ENCODE data around the gene RBM33.

The RBM33 gene

DNA sequence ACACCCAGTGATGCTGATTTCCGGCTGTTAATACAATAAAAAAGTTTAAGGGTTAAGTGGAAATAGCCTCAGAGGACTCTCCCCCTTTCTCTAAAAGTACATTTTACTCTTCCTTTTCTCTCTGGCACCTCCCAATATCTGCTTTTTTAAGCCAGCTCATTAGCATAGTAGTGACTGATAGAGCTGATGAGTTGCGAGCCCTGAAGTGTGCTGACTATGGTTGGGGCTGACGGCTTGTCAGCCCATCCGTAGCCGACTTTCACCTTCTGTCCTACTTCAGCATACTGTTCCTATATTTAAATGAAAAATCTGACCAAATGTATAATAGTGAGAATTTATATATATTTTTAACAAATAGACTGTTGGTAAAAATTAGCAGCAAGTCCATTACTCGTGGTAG is 87.8 kb downstream of the RBM33 start:
- no peak for DNase-seq

DNA sequence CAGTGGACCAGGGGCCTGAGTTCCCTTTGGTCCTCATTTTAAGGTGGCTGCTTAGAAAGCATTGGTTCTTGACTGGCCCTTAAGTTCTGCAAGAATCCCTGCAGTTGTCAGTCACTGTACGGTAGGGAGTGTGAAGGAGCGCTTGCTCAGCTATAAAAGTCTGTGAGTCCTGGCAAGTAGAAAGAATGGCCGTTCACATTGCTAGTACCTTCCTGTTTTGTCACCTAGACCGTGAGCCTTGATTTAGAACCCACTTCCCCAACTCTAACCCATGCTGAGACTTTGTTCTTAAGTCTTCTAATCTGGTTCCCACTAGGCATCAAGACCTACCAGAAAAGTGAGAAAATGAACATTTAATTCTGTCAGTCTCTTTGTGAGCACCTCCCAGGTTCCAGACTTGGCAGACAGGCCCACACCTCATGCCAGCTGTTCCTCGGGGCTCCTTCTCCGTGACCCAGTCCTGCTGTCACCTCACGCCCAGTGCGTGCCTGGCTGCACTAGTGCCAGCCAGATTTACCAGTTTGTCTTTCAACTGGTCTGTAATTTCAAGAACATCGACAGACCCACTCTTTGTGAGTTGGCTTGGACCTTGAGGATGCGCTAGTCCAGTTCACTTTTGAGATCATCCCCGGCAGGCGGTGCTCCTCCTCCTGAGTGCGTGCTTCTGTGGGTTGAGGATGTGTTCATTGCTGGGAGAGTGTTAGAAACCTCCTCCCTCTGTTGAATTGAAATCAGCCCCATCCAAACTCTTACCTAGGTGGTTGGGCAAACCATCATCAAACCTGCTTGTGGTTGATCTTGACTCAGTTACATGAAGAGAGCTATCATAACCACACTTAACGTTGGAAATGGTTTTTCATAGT is 89.4 kb downstream of the RBM33 start:
- peak; percentile 54 for DNase-seq

GRCh38 chr7:155734445-155734809 is 90.0 kb downstream of the RBM33 start:
- DNase-seq: no peak

- no peak for DNase-seq
Observed at GRCh38 chr7:155735442-155736115, 91.1 kb downstream of the RBM33 start.

- DNase-seq: no peak
Observed at GRCh38 chr7:155737590-155737989, 93.1 kb downstream of the RBM33 start.

DNA sequence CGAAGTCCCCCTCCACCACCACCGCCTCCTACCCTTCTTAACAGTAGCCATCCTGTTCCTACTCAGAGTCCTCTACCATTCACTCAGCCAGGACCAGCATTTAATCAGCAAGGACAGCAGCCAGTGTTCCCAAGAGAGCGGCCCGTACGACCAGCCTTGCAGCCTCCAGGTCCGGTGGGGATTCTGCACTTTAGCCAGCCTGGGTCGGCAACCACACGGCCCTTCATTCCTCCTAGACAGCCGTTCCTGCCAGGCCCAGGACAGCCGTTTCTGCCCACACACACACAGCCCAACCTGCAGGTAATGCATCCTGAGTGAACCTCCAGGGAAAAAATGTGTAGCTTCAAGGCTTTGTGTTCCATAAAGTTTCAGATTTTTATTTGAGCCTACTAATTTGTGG is 93.6 kb downstream of the RBM33 start:
- no peak for DNase-seq

GRCh38 chr7:155738652-155739537 is 94.4 kb downstream of the RBM33 start:
- peak; percentile 69 for DNase-seq

DNA sequence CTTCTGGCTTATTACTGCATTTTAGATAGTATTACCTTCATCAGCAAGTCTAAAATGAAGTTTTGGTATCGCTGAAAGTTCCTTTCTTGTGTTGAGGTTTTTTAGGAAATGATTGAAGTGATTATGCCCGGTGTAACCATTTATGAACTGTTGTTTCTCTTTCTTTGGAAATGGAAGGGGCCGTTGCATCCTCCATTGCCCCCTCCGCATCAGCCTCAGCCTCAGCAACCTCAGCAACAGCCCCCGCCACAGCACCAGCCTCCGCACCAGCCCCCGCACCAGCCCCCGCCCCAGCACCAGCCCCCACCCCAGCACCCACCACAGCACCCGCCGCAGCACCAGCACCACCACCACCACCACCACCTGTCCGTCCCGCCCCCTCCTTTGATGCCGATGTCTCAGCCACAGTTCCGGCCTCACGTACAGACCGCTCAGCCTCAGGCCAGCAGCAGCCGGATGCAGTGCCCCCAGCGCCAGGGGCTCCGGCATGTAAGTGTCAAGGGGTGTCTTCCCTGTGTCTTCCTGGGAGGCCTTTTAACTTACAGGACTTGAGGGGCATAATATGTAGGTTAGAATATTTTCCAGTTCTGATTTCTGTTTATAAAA is 95.2 kb downstream of the RBM33 start:
- DNase-seq: peak; percentile 41

DNA sequence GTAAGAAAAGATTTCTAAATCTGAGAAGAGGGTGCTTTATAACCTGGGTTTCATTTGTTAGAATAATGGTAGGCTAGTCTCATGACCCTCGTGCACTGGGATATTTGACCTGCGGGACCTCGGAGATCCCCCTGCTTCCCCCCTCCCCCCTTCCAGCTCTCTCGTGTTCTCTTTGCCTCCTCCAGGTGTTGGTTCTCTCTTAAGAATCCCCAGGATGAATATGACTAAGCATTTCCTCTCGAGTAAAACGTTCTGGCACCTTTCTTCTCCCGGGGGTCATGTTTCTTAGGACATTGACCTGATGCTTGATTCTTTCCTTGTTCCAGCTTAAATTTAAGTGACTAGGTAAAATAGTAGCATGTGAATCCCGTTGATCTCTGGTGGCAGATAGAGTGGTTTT is 96.6 kb downstream of the RBM33 start:
- peak; percentile 38 for DNase-seq

GRCh38 chr7:155741805-155742204 is 97.3 kb downstream of the RBM33 start:
- DNase-seq: peak; percentile 29

GRCh38 chr7:155743177-155743576 is 98.7 kb downstream of the RBM33 start:
- DNase-seq: no peak

DNA sequence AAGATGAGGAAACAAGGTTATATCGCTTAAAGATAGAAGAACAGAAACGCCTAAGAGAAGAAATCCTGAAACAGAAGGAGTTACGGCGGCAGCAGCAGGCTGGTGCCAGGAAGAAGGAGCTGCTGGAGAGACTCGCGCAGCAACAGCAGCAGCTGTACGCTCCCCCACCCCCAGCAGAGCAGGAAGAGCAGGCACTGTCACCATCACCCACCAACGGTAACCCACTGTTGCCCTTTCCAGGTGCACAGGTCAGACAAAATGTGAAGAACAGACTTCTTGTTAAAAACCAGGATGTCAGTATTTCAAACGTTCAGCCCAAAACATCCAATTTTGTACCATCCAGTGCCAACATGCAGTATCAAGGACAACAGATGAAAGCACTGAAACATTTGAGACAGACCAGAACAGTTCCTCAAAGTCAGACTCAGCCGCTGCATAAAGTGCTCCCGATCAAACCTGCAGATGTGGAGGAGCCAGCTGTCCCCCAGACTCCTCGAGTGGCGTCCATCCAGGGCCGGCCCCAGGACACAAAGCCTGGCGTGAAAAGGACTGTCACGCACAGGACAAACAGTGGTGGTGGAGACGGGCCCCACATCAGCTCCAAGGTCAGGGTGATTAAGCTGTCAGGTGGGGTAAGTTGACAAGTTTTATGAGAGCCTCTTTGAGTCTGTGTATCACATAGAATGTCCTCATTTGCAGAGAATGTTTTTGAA is 100.7 kb downstream of the RBM33 start:
- DNase-seq: no peak

DNA sequence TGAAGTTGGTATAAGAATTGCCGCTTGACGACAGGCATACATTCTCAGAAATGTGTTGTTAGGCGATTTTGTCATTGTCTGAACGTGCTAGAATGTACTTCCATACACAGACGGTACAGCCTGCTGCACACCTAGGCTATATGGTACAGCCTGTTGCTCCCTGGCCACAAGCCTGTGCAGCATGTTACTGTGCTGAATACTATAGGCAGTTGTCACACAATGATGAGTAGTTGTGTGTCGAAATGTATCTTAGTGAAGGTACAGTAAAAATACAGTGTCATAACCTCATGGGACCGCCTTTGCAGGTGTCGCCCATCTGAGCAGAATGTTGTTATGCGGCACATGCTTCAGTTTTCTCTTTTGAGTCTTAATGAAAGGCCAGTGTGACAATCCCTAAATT is 101.3 kb downstream of the RBM33 start:
- no peak for DNase-seq

DNA sequence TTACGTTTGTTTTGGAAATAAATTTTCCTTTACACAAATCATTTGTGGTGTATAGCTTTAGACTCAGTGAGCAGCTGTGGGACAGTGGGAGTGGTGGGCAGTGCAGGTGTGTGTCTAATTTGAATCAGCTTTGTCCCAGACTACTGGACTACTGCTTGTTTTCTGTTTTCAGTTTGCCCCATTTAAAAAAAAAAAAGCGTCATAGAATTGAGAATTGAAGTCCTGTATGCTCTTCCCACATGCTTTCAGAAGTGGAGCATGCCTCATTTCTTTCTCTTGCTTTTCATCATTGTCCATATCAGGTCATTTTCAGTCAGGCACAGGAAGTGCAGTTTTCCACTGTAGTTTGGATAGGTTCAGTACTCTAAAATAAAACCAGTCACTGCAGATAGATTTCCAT is 101.7 kb downstream of the RBM33 start:
- DNase-seq: peak; percentile 40

DNA sequence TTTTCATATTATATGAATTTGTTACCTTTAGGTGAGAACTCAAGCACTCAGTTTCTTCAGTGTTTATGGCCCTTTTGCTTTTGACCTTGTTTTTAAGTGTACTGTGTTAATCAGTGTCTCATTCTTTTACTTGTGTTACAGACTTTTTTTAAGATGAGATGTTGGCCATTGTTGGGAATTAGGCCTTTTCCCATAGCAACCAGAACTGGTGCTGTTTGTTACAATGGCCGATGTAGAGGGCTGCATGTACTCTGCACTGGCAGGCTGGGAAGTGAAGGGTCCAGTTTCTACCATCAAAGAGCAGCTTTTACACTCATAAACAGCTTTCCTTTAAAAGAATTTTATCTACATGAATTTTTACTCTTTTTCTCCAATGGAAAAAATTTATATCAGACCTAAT is 102.7 kb downstream of the RBM33 start:
- DNase-seq: no peak

- no peak for DNase-seq
Observed at GRCh38 chr7:155749578-155749977, 105.1 kb downstream of the RBM33 start.

- no peak for DNase-seq
Observed at GRCh38 chr7:155750255-155751125, 106.0 kb downstream of the RBM33 start.

DNA sequence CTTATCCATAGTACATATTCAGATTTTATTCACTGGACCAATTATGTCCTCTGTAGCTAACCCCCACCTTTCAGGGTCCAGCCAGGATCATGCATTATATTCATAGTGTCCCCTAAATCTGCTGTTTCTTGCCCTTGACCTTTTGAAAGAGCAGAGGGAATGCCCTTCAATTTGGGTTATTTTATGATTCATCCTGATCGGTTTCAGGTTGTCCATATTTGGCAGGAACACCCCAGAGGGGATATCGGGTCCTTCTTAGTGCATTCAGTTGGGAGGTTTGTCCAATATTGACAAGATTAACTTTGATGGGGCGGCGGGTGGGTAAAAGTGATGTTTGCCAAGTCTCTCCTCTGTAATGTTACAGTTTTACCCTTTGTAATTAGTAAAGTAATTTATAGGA is 106.9 kb downstream of the RBM33 start:
- DNase-seq: no peak

GRCh38 chr7:155752756-155753445 is 108.4 kb downstream of the RBM33 start:
- DNase-seq: no peak

GRCh38 chr7:155753446-155753965 is 109.0 kb downstream of the RBM33 start:
- no peak for DNase-seq

Measured in activated CD4-positive, alpha-beta T cell treated with anti-CD3 and anti-CD28 coated beads, Interleukin-10, Interleukin-2, amounts not matched to agents 100 ng/mL and 50 ng/mL, durations not matched to agents 16 hours and 8 hours (primary cell).